Measurements from ENCODE around the gene ATXN1.

GRCh38 chr6:16363749-16364148 is 397.5 kb downstream of the ATXN1 start:
- TF ChIP-seq POLR2A (IDR thresholded peaks at IDR 0.05; ENCODE audit: low read length) (no peak), GATA1 (IDR thresholded peaks at IDR 0.05; ENCODE audit: low read depth, low read length) (no peak)
